Measurements from ENCODE around the gene GAL3ST1.
"Not testable (repeated sequence)": the region's sequence is repeated elsewhere in the genome, so short reads cannot be mapped to it uniquely, and the experiment has no call there.

Gene GAL3ST1

DNA sequence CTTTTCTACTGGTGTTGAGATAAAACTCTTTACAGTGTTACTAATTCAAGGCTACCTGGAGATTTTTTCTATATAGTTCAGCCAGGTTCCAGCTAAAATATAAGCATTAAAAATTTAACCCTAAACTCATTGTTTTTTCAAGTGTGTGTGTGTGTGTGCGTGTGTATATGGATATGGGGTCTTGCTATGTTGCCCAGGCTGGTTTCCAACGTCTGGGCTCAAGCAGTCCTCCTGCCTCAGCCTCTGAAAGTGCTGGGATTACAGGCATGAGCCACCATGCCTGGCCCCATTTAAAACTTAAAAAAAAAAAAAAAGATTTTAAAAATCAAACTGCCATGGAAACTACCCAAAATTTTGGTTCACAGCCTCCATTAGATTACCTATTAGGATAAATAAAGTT lies 21.7 kb upstream of the GAL3ST1 start:
- DNase-seq (ENCODE audit: low spot score): no peak

DNA sequence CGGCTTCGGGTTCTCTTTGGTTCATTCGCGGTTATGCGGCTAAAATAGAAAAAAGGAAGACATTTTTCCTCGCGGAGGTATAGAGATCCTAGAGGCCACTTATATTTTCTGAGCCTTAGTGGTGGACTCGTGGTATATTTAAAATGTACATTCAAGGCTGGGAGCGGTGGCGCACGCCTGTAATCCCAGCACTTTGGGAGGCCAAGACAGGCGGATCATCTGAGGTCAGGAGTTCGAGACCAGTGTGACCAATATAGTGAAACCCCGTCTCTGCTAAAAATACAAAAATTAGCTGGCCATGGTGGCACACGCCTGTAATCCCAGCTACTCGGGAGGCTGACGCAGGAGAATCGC lies 17.9 kb upstream of the GAL3ST1 start:
- not testable (repeated sequence) for DNase-seq (ENCODE audit: low spot score)

DNA sequence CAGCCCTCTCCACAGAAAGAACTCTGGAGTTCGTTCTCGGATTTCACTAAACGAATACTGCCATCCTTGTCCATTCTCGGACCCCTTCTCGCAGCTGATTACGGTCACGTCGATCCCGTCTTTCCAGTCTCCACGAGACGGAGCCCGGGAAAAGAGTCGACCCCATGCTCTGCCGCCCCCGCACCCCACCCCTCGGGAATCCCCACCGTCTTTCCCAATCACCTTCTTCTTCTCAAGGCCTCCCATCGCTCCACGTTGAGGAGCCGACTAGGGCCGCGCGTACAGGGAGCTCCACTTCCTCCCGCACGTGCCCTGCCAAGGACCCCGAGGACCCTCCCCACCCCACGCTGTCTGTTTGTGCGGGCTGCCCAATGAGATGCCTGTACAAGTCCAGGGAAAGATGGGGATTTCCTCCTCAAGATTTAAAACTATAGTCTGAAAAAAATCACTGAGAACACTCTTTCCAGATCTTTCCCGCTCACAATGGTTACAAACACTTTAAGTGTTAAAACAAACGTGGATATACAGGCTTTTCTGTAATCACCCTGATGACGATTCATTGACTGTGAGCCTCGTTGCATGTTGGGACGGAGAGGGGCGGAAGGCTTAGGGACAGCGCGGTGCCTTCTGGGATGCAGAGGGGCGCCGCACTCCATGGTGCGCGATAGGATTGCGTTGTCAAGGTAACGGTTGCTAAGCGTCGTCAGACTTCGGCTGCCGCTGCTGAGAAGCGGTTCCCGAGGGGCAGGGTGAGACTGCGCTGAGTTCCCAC lies 17.3 kb upstream of the GAL3ST1 start, which contains the start of gene PES1:
Gene PES1, minus strand, starts transcription at position 323 of the 772 bp plus-strand sequence. Its CDS starts 77 bp downstream, at position 246.
- peak; percentile 96 for DNase-seq (ENCODE audit: low spot score)

DNA sequence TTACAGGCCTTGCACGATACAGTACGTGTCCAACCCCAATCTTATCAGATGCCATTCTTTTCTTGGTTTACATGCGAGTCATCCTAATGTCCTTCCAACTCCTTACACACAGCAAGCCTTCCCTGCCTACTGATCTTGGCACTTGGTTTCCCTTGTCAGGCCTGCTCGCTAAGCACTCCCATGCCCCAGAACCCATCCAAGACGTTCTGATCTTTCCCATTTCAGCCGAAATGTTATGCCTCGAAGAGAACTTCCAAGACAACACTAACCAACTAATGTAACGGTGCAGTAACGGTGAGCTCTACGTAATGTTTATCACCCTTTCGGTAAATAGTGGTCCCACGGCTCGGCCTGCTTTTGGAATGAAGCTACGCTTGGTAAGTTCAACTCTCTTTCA lies 16.7 kb upstream of the GAL3ST1 start:
- DNase-seq (ENCODE audit: low spot score): no peak

DNA sequence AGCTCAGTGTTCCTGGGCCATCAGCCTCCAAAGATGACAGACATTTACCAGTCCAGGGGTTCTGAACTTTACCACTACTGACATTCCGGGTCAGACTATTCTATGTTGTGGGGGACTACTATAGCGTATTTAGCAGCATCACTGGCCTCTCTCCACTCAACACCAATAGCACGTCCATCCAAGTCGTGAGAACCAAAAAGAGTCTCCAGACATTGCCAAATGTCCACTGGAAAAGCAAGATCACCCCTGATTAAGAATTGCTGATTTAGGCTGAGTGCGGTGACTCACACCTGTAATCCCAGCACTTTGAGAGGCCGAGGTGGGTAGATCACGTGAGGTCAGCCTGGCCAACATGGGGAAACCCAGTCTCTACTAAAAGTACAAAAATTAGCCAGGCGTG lies 11.9 kb upstream of the GAL3ST1 start:
- DNase-seq (ENCODE audit: low spot score): no peak

DNA sequence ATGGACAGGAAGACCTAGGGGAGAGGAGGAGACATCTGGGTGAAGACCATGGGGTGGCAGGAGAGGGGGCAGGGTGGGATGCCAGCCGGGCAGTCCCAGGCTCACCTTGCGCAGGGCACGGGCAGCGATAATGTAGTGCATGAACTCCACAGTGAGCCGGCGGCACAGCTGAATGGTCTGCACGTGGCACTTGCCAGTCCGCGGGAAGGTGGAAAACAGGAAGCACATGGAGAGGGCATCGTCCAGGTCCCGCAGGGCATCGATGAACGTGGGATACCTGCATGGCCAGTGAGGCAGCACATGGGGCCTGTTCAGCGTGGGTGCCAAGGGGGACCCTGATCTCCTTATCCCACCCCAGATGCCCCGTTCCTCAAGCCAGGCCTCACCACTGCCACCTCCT lies 10.0 kb upstream of the GAL3ST1 start:
- DNase-seq (ENCODE audit: low spot score): no peak

DNA sequence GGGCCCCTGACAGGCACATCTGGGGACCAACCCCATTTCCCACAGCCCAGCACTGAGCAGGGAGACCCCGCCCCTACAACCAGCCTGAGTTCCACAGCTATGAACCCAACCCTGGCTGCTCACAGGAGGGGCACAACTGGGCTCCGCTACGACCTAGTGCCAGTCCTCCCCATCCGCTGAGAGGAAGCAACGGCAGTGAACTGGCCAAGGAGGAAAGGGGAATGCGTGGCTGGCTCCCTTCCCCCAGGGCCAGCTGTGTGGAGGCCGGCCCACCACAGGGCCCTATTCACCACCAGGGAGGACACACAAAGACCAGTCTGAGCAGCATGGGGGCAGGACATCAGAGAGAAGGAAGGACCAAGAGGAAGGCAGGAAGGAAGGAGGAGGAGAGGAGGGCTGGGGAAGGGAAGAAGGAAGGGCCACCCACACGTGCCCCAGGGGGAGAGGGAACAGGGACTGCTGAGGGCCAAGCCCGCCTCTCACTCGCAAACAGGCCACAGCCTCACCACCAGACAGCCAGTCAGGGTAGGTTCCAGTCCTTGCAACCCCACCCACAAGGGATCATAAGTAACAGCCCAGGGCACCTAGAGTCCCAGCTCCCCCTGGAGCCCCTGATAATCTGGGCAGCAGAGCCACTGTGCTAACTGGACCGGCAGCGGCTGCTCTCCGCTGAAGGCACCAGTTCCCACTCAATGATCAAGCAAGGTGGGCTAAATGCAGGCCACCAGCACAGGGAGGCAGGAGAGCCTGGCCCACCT lies 8.5 kb upstream of the GAL3ST1 start:
- no peak for DNase-seq (ENCODE audit: low spot score)

DNA sequence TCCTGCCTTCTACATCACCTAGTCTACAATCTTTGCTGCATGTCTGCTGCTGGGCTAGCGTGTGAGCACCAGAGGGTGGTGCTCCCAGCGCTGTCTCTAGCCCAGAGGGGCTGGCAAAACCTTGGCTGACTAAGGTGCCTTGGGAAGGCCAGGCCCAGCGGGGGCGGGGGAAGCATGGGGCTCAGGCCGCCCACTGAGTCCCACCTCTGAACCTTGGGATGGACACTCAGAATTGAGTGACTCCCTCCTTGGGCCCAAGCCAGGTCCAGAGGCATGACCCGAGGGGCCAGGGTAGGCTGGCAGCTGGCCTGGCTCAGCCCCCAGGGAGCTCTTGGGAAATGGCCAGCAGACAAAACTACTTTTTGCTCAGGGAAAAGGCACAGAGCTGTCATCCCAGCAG lies 7.6 kb upstream of the GAL3ST1 start:
- DNase-seq (ENCODE audit: low spot score): no peak

DNA sequence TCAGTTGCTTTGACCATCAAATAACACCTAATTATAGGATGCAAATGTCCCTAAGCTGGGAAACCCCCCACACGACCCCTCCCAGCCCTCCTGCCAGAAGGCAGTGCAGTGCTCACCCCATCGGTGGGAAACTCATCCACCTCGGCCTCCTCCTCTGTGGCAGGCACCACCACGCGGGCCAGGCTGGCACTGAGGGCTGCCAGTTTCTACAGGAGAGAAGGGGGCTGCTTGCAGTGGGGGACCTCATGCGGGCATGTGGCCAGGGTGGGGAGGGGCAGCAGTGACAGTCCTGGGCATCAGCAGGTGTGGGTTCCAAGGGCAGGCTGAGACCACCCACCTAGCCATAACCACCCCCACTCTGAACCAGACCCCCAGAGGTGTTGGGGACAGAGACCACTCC lies 6.4 kb upstream of the GAL3ST1 start:
- DNase-seq (ENCODE audit: low spot score): no peak

DNA sequence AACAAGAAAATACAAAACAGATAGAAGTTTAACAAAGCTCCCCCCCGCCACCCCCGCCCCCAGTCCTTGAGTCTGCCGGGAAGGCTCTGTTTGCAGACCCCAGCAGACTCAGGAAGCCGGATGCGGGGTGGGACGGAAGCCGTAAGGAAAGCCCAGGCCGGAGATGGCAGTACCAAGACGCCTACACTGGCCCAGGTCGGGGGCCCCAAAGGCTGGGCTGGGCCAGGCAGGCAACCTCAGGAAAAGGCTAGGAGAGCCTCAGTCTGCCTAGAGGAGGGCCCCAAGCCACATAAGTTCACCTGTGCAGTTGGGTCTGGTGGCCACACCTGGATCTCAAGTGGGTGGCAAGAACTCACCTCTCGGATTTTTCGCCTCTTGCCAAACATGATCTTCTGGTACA lies 4.0 kb upstream of the GAL3ST1 start:
- DNase-seq (ENCODE audit: low spot score): no peak

DNA sequence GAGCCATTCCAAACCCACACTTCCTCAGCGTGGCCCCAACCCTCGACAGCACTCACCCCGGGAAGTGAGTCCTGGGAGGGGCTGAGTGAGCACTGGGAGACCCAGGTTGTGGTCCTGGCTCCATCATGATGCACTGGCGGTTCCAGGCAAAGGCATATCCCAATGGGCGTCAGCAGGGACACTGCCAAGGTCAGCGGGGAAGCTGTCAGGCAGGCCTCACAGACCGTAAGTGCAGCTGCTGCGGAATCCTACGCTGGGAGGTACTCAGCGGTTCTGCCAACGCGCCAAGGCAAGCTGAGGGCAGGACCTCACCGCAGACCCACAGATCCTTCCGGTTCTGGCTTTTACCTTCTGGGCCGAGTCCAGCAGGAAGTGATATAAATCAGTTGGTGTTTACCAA lies 1.4 kb upstream of the GAL3ST1 start:
- DNase-seq (ENCODE audit: low spot score): no peak

DNA sequence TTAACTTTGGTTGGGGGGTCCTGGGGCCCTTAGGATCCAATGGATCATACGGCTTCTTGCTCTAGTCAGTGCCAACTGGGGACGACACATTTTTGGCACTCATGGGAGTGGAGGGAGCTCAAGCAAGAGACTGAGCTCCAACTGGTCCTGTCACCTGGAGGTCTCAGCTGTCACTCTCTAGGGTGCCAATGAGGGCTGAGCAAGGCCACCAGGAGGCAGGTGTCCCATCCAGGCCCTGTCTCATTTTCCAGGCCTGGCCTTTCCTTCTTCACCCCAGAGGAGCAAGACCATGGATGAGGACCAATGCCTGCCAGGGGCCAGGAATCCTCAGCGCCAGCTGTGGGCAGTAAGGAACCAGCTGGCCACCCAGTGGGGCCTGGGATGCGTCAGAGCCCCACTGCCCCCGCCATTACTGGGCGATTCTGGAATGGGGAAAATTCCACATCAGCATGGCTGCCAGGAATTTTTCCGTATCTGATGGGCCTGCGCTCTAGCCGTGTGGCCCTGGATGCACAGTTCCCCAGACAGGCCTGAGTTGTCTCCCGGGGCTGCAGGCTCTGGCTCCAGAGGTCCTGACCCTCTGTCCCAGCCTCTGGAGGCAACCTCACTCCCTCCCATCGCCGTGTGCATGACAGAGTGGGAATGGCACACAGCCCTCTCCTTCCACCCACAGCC lies 669 bp upstream of the GAL3ST1 start:
- DNase-seq (ENCODE audit: low spot score): peak; percentile 66

DNA sequence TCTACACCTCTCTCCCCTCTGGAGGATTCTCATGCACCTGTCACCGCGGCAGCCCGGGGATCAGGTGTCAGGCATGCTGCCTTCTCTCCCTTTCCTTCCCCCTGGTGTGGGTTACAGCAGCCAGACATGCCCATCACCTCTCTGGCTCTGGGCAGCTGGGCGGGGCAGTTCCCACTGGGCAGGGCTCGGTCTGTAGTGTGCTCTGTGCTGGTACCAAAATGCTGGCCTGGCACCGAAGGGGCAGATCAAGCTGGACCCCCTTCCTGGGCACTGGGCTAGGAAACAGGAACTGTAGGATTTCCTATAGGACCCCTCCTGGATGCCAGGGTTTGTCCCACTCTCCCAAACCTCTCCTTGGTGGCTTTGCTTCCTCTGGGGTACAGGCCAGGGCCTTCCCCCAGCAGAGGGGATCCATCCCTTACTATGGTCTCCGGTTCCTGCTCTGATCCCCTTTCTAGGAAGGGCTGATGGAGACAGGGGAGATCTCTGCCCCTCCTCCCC lies 821 bp downstream of the GAL3ST1 start:
- no peak for DNase-seq (ENCODE audit: low spot score)

DNA sequence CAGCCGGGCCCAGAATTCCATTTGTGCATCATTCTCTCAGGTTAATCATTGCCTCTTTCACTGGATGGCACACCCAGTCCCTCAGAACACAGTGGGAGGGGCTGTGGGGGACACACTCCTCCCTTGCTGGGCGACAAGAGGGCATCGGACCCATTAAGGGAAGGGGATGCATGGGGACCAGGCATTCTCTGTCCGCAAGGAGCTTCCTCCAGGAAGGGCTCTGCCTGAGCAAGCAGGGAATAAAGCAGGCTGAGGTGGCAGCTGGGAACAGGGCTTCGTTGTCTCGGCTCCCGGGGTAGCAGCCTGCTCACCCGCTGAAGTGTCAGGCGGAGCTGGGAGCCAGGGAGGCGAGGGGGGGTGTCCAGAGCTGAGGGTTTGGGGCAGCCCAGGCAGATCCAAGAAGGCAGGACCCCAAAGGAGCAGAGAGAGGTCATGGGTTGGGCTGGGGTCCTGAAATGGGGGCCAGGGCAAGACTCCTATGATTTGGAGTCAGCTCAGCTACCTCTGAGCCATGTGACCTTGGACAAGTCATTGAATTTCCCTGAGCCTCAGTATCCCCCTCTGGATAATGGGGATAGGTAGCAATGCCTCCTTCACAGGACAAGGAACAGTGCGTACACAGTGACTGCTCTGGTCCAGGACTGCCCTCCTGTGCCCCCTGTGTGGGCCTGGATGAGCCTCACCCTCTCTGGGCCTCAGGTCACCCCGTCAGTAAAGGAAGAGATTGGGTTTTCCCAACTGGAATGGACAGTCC lies 1.4 kb downstream of the GAL3ST1 start:
- no peak for DNase-seq (ENCODE audit: low spot score)

DNA sequence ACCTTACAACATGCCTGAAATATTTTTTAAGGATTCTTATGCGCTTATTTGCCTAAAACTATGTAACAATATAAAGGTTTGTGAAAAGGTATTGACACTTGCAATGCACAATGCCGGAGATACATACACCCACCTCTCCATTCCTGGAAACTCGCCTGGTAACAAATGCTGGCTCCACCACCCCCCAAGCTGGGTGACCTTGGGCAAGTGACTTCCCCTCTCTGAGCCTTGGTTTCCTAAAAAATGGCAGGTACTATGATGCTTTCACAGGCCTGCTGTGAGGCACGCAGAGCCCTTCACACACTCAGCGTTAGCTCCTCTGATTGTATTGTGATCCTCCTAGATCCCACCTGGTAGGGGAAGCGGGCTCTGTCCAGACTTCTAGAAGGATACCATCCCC lies 2.3 kb downstream of the GAL3ST1 start:
- no peak for DNase-seq (ENCODE audit: low spot score)

DNA sequence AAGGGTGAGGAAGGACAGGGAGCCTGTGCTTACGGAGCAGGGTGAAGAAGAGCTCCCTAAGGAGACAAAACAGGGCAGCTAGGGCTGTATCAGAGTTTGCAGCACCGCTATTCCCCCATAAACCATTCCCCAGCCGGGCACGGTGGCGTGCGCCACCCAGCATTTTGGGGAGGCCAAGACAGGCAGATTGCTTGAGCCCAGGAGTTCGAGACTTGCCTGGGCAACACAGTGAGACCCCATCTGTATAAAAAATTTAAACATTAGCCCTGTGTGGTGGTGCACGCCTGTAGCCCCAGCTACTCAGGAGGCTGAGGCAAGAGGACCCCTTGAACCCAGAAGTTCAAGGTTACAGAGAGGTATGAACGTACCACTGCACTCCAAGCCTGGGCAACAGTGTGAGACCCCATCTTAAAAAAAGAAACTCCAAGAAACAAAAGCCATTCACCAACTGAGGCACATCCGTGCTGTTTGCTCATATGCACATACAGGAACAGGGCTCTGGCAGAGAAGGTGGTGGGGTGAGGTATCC lies 4.7 kb downstream of the GAL3ST1 start:
- DNase-seq (ENCODE audit: low spot score): no peak

DNA sequence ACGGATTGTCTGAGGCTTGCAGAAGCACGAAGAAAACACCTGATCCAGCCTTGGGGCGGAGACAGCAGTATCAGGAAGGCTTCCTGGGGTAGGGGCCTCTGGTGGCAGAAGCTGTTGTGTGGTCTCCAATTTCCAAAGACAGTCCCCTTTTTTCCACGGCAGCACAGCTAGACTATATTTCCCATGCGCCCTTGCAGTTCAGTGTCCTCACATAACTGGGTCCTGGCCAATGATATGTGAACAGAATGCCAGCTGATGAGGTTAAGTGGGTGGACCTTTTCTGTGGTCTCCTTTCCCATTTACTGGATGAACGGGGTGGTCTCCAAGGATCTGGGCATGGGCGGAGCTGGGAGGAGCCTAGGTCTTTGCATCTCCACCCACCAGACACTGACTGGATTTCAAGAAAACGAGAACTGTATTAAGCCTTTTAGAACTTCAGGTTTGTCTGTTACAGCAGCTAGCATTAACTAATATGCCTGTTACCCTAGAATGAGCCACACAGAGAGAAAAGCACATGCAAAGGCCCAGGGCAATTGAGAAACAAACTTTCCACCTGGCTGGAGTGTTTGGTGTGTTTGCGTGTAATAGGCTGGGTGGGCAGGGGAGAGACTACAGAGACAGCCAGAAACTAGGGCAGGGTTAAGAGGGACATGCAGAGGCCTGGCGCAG lies 6.2 kb downstream of the GAL3ST1 start:
- no peak for DNase-seq (ENCODE audit: low spot score)

DNA sequence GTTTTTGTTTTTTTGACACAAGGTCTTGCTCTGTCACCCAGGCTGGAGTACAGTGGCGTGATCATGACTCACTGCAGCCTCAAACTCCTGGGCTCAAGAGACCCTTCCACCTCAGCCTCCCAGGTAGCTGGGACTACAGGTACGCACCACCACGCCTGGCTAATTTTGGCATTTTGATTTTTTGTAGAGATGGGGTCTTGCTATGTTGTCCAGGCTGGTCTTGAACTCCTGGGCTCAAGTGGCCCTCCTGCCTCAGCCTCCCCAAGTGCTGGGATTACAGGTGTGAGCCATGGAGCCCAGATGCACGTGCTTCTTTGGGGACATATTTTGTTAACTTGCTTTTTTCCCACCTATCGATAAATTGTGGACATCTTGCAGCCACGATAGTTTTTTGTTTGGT lies 7.2 kb downstream of the GAL3ST1 start:
- DNase-seq (ENCODE audit: low spot score): not testable (repeated sequence)

DNA sequence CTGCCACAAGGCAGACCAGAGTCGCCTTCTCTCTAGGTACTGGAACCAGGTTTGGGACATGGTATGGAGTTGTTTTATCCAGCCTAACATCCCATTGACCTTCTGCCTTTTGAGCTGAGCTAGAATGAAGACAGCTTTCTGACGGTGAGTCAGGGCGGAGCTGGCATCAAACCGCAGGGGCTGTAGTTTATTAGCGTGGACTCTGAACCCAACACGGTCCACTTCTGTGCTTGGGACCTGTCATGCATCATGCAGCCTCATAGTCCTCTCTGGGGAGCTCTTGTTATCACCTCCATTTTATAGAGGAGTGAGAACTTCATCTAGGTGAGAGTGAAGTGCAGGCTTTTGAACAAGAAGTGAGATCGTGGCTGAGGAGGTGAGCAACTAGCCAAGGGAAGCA lies 8.3 kb downstream of the GAL3ST1 start:
- DNase-seq (ENCODE audit: low spot score): no peak

DNA sequence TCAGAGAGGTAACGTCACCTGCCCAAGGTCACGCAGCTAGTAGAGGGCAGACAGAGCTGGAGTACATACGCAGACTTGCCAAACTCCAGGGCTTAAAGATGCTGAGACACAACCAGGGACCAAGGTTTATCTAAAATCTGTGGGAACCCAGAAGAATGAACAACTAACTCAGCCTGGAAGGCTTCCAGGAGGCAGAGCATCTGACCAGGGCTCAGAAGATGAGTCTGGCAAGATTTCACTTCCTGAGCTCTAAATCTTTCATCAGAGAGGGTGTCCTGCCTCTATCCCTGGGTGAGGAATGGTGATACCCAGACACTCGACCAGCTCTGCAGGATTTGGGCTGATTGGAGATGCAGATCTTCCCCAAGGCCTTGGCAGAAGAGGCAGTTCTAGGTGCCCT lies 9.1 kb downstream of the GAL3ST1 start:
- DNase-seq (ENCODE audit: low spot score): no peak

DNA sequence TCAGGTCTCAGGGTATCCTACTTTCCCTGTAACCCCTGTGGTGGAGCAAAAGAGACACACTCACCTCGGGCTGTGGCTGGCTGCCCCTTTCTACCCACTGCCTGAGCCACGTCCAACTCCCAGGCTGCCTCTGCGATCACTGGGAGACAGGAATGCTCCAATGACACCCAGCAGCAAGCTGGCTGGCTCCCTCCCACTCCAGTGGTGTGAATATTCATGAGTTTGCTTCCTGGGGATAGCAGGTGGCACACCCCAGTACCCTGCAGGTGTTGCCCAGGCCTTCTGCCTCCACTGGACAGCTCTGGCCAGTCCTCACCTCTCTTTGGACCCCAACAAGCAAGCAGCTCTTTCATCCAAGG lies 9.7 kb downstream of the GAL3ST1 start:
- DNase-seq (ENCODE audit: low spot score): no peak

Measured in iPS-NIHi11 (cell line).